Hematopoietic multipotent progenitor cell treated with erythropoietin and hydrocortisone succinate and interleukin-3 and kit ligand, for 6 days (in vitro differentiated cells): Measurements from ENCODE around the gene TMEM95.

Source experiments
- DNase-seq: peaks from one replicate; pipeline ENCODE4 v3.0.0-alpha.2; 2015

Gene TMEM95

GRCh38 chr17:7406235-7406825 is 51.4 kb downstream of the TMEM95 start:
- no peak for DNase-seq
